Mesenchymal stem cell (in vitro differentiated cells and primary cell): ENCODE data around the gene COL11A2.
A peak's percentile ranks its signal among the peaks of the same experiment; 100 is the strongest.
"Not testable (repeated sequence)": the region's sequence is repeated elsewhere in the genome, so short reads cannot be mapped to it uniquely, and the experiment has no call there.

ENCODE experiments used
- DNase-seq: peaks from one replicate; pipeline ENCODE4 v3.0.0-alpha.2; 2013
- H2AFZ ChIP-seq: one replicate; pipeline ENCODE4 v1.6.1; 2013; ENCODE audit warnings: low read depth, mild to moderate bottlenecking, control low read depth, inconsistent platforms, low read length, moderate library complexity
- H2AK5ac ChIP-seq: 2 replicates; pipeline ENCODE4 v1.6.1; 2013; ENCODE audit warnings: low read length, moderate library complexity, mild to moderate bottlenecking, inconsistent platforms; ENCODE audit not compliant: severe bottlenecking
- H2BK120ac ChIP-seq: one replicate; pipeline ENCODE4 v1.6.1; 2013; ENCODE audit warnings: low read depth, mild to moderate bottlenecking, inconsistent platforms, low read length, moderate library complexity
- H2BK12ac ChIP-seq, 2 experiments: one replicate each; pipeline ENCODE4 v1.6.1; 2013; ENCODE audit warnings: inconsistent platforms in 2 of 2, low read length in 2 of 2, mild to moderate bottlenecking in 2 of 2, moderate library complexity in 2 of 2, control low read depth in 1 of 2
- H2BK15ac ChIP-seq: one replicate; pipeline ENCODE4 v1.6.1; 2013; ENCODE audit warnings: mild to moderate bottlenecking, low read depth, inconsistent platforms; ENCODE audit not compliant: poor library complexity, severe bottlenecking
- H2BK5ac ChIP-seq: 2 replicates; pipeline ENCODE4 v1.6.1; 2013; ENCODE audit warnings: low read depth, mild to moderate bottlenecking, low read length, control low read depth, inconsistent platforms; ENCODE audit not compliant: poor library complexity, severe bottlenecking
- H3K14ac ChIP-seq, 2 experiments: one replicate each; pipeline ENCODE4 v1.6.1; 2013; ENCODE audit warnings: inconsistent platforms in 2 of 2, low read length in 2 of 2, control low read depth in 1 of 2, mild to moderate bottlenecking in 1 of 2, moderate library complexity in 1 of 2
- H3K18ac ChIP-seq, 2 experiments: one replicate each; pipeline ENCODE4 v1.6.1; 2013; ENCODE audit warnings: inconsistent platforms in 2 of 2, low read length in 2 of 2, control low read depth in 1 of 2, low read depth in 1 of 2, mild to moderate bottlenecking in 1 of 2
- H3K23ac ChIP-seq, 2 experiments: one replicate each; pipeline ENCODE4 v1.6.1; 2013; ENCODE audit warnings: inconsistent platforms in 2 of 2, low read length in 2 of 2, mild to moderate bottlenecking in 2 of 2, moderate library complexity in 2 of 2, control low read depth in 1 of 2
- H3K27ac ChIP-seq: 2 replicates; pipeline ENCODE4 v1.5.1; 2013; ENCODE audit warnings: mild to moderate bottlenecking, moderate library complexity, low read length, control low read depth, inconsistent platforms; ENCODE audit not compliant: poor library complexity, severe bottlenecking
- H3K27me3 ChIP-seq, 2 experiments: 2 replicates each; pipeline versions ENCODE4 v1.6.1 to v1.7.0; 2013; ENCODE audit warnings: low read length in 2 of 2, mild to moderate bottlenecking in 2 of 2, moderate library complexity in 2 of 2, control low read depth in 1 of 2, inconsistent platforms in 1 of 2; ENCODE audit not compliant: control insufficient read depth in 1 of 2, insufficient read depth in 1 of 2
- H3K36me3 ChIP-seq, 2 experiments: 2 replicates each; pipeline versions ENCODE4 v1.6.1 to v1.7.0; 2013; ENCODE audit warnings: low read length in 2 of 2, control low read depth in 1 of 2, inconsistent platforms in 1 of 2, low read depth in 1 of 2, mild to moderate bottlenecking in 1 of 2; ENCODE audit not compliant: insufficient read depth in 2 of 2, control insufficient read depth in 1 of 2
- H3K4ac ChIP-seq, 2 experiments: one replicate each; pipeline ENCODE4 v1.6.1; 2013; ENCODE audit warnings: inconsistent platforms in 2 of 2, low read length in 2 of 2, mild to moderate bottlenecking in 2 of 2, moderate library complexity in 2 of 2, control low read depth in 1 of 2, low read depth in 1 of 2
- H3K4me1 ChIP-seq: 2 replicates; pipeline ENCODE4 v1.6.1; 2013; ENCODE audit warnings: low read depth, low read length, control low read depth; ENCODE audit not compliant: control insufficient read depth, insufficient read depth
- H3K4me2 ChIP-seq: 2 replicates; pipeline ENCODE4 v1.6.1; 2013; ENCODE audit warnings: low read length, mild to moderate bottlenecking, inconsistent platforms; ENCODE audit not compliant: poor library complexity, severe bottlenecking
- H3K4me3 ChIP-seq, 2 experiments: 2 replicates each; pipeline versions ENCODE4 v1.5.1 to v1.7.0; 2013; ENCODE audit warnings: low read length in 2 of 2, mild to moderate bottlenecking in 2 of 2, control low read depth in 1 of 2, low read depth in 1 of 2; ENCODE audit not compliant: insufficient read depth in 1 of 2
- H3K79me1 ChIP-seq: replicated peaks from 2 replicates; pipeline ENCODE4 v1.6.1; 2013; ENCODE audit warnings: mild to moderate bottlenecking, control low read depth, low read length, inconsistent platforms; ENCODE audit not compliant: poor library complexity, severe bottlenecking
- H3K9ac ChIP-seq: 2 replicates; pipeline ENCODE4 v1.7.0; 2013; ENCODE audit warnings: mild to moderate bottlenecking, low read length, moderate library complexity
- H3K9me3 ChIP-seq: 2 replicates; pipeline ENCODE4 v1.7.0; 2013; ENCODE audit warnings: mild to moderate bottlenecking, low read length; ENCODE audit not compliant: control insufficient read depth
- H4K8ac ChIP-seq: one replicate; pipeline ENCODE4 v1.6.1; 2013; ENCODE audit warnings: inconsistent platforms, mild to moderate bottlenecking, low read length, moderate library complexity
- H4K91ac ChIP-seq: one replicate; pipeline ENCODE4 v1.6.1; 2013; ENCODE audit warnings: mild to moderate bottlenecking, low read length, inconsistent platforms
- WGBS: methylation state at CpG from one replicate; pipeline ENCODE4 v1.1.7; 2013; ENCODE audit warnings: mixed read lengths; 5-methylcytosine and 5-hydroxymethylcytosine counted together

COL11A2 gene

DNA sequence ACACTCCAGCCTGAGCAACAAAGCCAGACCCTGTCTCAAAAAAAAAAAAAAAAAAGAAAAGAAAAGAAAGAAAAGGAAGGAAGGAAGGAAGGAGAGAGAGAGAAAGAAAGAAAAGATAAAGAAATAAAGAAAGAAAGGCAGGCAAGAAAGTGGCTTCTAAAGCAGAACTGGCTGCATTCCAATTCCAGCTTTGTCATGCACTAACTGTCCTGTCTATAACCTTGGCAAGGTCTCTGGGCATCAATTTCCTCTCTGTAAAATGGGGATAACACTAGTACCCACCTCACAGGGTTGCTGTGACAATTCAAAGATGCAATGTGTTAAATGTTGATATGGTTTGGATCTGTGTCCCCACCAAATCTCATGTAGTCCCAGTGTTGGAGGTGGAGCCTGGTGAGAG lies 44.1 kb upstream of the COL11A2 start:
- Histone ChIP-seq H3K14ac (no peak overlapping the region), H3K9me3 (no peaks in the 10 kb centered on the region), H3K79me1 (no peaks in the 10 kb centered on the region), H3K4me1 (no peaks in the 10 kb centered on the region), H2AK5ac (no peak overlapping the region), H3K27me3 (peaks cover 51% of the 10 kb centered on the region in 2 experiments), H3K23ac (no peak overlapping the region), H2BK15ac (no peak overlapping the region), H3K4me2 (no peak overlapping the region), H2BK5ac (no peak overlapping the region), H2BK12ac (no peak overlapping the region), H3K4ac (no peak overlapping the region), H4K91ac (no peak overlapping the region), H3K9ac (no peak overlapping the region), H3K4me3 (no peak overlapping the region), H2BK120ac (no peak overlapping the region), H3K27ac (no peak overlapping the region), H3K18ac (no peak overlapping the region), H2AFZ (no peak overlapping the region), H4K8ac (no peak overlapping the region), H3K36me3 (no peaks in the 10 kb centered on the region)
- DNase-seq, result no peak

GRCh38 chr6:33235221-33235634 lies 43.0 kb upstream of the COL11A2 start:
- Histone ChIP-seq H3K79me1 (no peaks in the 10 kb centered on the region), H2BK15ac (no peak overlapping the region), H3K9me3 (no peaks in the 10 kb centered on the region), H3K36me3 (no peaks in the 10 kb centered on the region), H3K4me1 (no peaks in the 10 kb centered on the region), H2BK120ac (no peak overlapping the region), H2BK12ac (no peak overlapping the region), H2BK5ac (no peak overlapping the region), H2AK5ac (no peak overlapping the region), H3K18ac (no peak overlapping the region), H3K9ac (no peak overlapping the region), H3K4ac (no peak overlapping the region), H3K14ac (no peak overlapping the region), H4K91ac (no peak overlapping the region), H3K4me2 (no peak overlapping the region), H3K4me3 (no peak overlapping the region), H3K23ac (no peak overlapping the region), H3K27ac (no peak overlapping the region), H2AFZ (no peak overlapping the region), H4K8ac (peak overlapping the region; percentile 7), H3K27me3 (peaks cover 47 to 55% of the 10 kb centered on the region in 2 experiments)
- DNase-seq, result no peak
- WGBS, result 6% methylated on average over 6 of the region's 6 CpGs

- H3K27me3 ChIP-seq, result peaks cover 23 to 34% of the 10 kb centered on the region in 2 experiments
- H2BK120ac ChIP-seq, H3K18ac ChIP-seq, H3K9ac ChIP-seq, H3K79me1 ChIP-seq, H3K4ac ChIP-seq, H4K8ac ChIP-seq, H2BK5ac ChIP-seq, DNase-seq, H3K36me3 ChIP-seq, H3K27ac ChIP-seq, H3K23ac ChIP-seq, H4K91ac ChIP-seq, H2BK15ac ChIP-seq, H2AK5ac ChIP-seq, H3K9me3 ChIP-seq, H3K4me2 ChIP-seq, H3K14ac ChIP-seq, H2BK12ac ChIP-seq, H3K4me1 ChIP-seq, H3K4me3 ChIP-seq, H2AFZ ChIP-seq: not testable (repeated sequence)
- WGBS, result 33% methylated on average over 9 of the region's 14 CpGs
These were observed 34.3 kb upstream of the COL11A2 start for GRCh38 chr6:33226503-33227120.

- Histone ChIP-seq H3K9me3 (no peaks in the 10 kb centered on the region), H3K79me1 (no peaks in the 10 kb centered on the region), H3K4me3 (no peak overlapping the region), H2AK5ac (no peak overlapping the region), H2BK120ac (no peak overlapping the region), H3K4me1 (peaks cover 11% of the 10 kb centered on the region), H4K8ac (no peak overlapping the region), H3K27ac (no peak overlapping the region), H4K91ac (no peak overlapping the region), H3K36me3 (peaks cover 0 to 3% of the 10 kb centered on the region in 2 experiments), H3K23ac (no peak overlapping the region), H3K9ac (no peak overlapping the region), H3K14ac (peak overlapping the region in 1 of 2 experiments; percentile 47), H2BK12ac (no peak overlapping the region), H3K27me3 (peaks cover 21 to 38% of the 10 kb centered on the region in 2 experiments), H2AFZ (no peak overlapping the region), H3K4me2 (no peak overlapping the region), H3K18ac (no peak overlapping the region), H2BK5ac (no peak overlapping the region), H3K4ac (no peak overlapping the region), H2BK15ac (no peak overlapping the region)
- DNase-seq, result no peak
- 48% methylated on average over 3 of the region's 3 CpGs for WGBS
These were observed 25.4 kb upstream of the COL11A2 start for GRCh38 chr6:33217681-33218080.
